ENCODE data around the gene TRIM2. TPM values are rescaled to one million over a fixed set of nuclear protein-coding genes. Genes with fewer than 3 reads are reported as not detected.
A peak's percentile ranks its signal among the peaks of the same experiment; 100 is the strongest.

TRIM2 gene
- total and polyA plus RNA-seq, 12 donors: 6.2 to 130 (median 47.8) TPM

DNA sequence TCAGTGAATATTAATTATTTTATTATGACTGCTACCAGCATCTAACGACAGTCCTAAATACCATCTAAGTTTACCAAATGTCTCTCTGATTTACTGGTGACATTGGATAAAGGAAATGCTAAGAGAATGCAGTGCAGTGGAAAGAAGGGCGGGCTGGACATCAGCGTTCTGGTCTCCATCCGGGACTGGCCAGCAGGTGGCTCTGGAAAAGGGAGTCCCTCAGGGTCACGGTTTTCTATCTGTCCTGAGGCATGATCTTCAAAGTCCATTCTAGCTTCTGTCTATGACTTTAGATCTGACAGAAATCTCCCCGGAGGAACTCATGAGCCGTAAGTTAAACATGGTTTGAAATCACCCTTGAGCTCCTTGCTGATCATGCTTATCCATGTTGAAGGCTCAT, 3.3 kb downstream of the TRIM2 start:
- H3K9me3 ChIP-seq (replicated peaks in 1 of 3): no peaks in the 10 kb centered on the region
- 17 to 26% (median 23%) methylated on average over 7 of the region's 7 CpGs for WGBS, 4 donors
- H3K4me1 ChIP-seq (replicated peaks in 1 of 2): no peaks in the 10 kb centered on the region
- H3K4me3 ChIP-seq: no peak overlapping the region
- peak; percentile 44 to 69 (median 66) for TF ChIP-seq CTCF (IDR thresholded peaks at IDR 0.05)
- TF ChIP-seq POLR2A (IDR thresholded peaks at IDR 0.05): no peak
- no peak overlapping the region for H3K27ac ChIP-seq
- intact Hi-C loops (cut with DNase I): loop anchor here (5.0 kb wide), 2 partner anchors 65 to 110 kb away; no protein-coding TSS in a partner anchor
- peak; percentile 62 to 82 (median 67) for DNase-seq
- no peaks in the 10 kb centered on the region for H3K27me3 ChIP-seq
- H3K36me3 ChIP-seq (replicated peaks in 1 of 2): no peaks in the 10 kb centered on the region

DNA sequence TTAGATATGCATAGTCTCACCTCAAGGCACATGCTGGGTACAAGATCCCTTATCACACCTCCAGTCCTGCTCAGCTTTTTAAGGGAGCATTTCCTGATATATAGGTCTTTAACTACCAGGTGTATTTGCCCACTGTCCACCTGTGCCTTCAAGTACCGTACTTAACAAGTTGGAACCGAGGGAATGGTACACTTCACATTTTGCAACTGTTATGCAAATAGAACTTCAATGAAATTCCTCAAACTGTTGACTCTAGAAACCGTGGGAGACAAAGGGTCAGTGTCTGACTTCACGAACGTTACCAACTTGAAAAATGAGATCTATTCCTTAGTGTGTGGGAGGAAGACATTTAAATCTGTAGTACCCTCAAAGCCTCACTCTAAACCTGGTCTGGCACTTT, 5.2 kb downstream of the TRIM2 start:
- intact Hi-C loops (cut with DNase I): loop anchor here (5.0 kb wide), 2 partner anchors 67 to 108 kb away; no protein-coding TSS in a partner anchor
- H3K36me3 ChIP-seq (replicated peaks in 1 of 2): no peaks in the 10 kb centered on the region
- H3K27me3 ChIP-seq: no peaks in the 10 kb centered on the region
- no peak for DNase-seq
- H3K27ac ChIP-seq: no peak overlapping the region
- TF ChIP-seq CTCF (IDR thresholded peaks at IDR 0.05) (no peak), POLR2A (IDR thresholded peaks at IDR 0.05) (no peak)
- WGBS, 4 donors: 59 to 75% (median 68%) methylated on average over 5 of the region's 5 CpGs
- no peaks in the 10 kb centered on the region for H3K9me3 ChIP-seq (replicated peaks in 1 of 3)
- no peaks in the 10 kb centered on the region for H3K4me1 ChIP-seq (replicated peaks in 1 of 2)
- no peak overlapping the region for H3K4me3 ChIP-seq

DNA sequence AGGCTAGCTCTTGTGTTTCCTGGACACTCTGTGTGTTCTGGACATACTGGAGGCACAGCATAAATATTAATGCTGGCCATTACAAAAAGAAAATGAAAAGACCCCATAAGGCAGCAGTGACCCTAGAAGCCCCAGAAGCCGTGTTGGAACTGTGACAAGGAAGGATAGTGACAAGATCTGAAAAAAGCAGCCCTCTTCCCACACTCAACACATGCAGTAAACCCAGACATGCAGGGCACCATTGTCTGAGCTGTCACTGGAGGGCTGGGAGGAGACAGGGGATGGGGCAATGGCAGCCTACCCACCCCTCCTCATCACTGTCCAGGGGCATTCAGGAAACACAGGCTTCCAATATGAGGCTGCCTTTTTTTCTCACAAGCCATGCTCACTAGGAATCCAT, 6.5 kb downstream of the TRIM2 start:
- Histone ChIP-seq H3K9me3 (replicated peaks in 1 of 3) (no peaks in the 10 kb centered on the region), H3K27me3 (no peaks in the 10 kb centered on the region), H3K36me3 (replicated peaks in 1 of 2) (no peaks in the 10 kb centered on the region), H3K4me3 (no peak overlapping the region), H3K4me1 (replicated peaks in 1 of 2) (no peaks in the 10 kb centered on the region), H3K27ac (no peak overlapping the region)
- no peak for TF ChIP-seq POLR2A (IDR thresholded peaks at IDR 0.05)
- intact Hi-C loops (cut with DNase I): no loop called here
- no peak for DNase-seq
- 80 to 96% (median 89%) methylated on average over 1 of the region's 1 CpG for WGBS, 4 donors

DNA sequence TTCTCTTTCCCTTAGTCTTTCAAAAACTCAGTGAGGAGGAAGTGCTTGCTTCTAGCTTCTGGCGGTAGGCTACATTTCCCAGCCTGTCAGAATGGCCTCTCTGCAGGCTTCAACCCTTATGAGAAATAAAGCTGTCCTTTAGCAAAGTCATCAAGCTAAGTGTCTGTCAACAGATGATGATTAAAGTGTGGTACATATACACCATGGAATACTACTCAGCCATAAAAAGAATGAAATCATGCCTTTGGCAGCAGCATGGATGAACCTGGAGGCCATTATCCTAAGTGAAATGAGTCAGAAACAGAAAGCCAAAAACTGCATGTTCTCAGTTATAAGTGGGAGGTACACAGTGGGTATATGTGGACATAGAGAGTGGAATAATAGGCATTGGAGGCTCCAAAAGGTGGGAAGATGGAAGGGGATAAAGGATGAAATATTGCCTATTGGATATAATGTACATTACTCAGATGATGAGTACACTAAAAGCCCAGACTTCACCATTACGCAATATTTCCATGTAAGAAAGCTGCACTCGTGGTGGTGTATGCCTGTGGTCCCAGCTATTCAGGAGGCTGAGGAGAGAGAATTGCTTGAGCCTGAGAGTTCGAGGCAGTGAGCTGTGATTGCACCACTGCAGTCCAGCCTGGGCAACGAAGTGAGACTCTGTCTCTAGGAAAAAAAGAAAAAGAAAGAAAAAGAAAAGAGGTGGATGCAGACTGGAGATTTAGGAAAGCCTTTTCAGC, 7.9 kb downstream of the TRIM2 start:
- TF ChIP-seq CTCF (IDR thresholded peaks at IDR 0.05) (no peak), POLR2A (IDR thresholded peaks at IDR 0.05) (no peak)
- intact Hi-C loops (cut with DNase I): no loop called here
- Histone ChIP-seq H3K4me1 (replicated peaks in 1 of 2) (no peaks in the 10 kb centered on the region), H3K9me3 (replicated peaks in 1 of 3) (no peaks in the 10 kb centered on the region), H3K36me3 (replicated peaks in 1 of 2) (no peaks in the 10 kb centered on the region), H3K27me3 (no peaks in the 10 kb centered on the region), H3K4me3 (no peak overlapping the region), H3K27ac (no peak overlapping the region)
- WGBS, 4 donors: 78 to 85% (median 80%) methylated on average over 5 of the region's 5 CpGs
- no peak for DNase-seq

DNA sequence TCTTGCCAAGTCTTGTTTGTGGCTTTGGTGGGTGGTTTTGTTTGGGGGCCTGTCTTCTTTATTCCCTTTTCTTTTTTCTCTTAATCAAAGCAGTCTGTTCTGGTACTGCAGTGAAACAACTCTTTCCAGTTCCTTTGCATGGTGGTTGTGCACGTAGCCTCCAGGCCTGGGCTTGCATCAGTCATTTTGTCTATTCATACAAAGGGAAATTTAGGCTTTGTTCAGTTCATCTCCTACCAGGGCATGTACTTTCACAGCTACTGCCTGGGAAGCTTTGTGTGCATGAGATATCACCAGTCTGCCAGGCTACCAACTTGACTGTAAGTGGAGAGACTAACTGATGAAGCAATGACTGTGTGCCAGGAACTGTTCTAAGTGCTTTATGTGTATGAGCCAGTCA, 8.5 kb downstream of the TRIM2 start:
- intact Hi-C loops (cut with DNase I): no loop called here
- no peaks in the 10 kb centered on the region for H3K9me3 ChIP-seq (replicated peaks in 1 of 3)
- no peak for DNase-seq
- no peaks in the 10 kb centered on the region for H3K4me1 ChIP-seq (replicated peaks in 1 of 2)
- no peaks in the 10 kb centered on the region for H3K27me3 ChIP-seq
- no peak overlapping the region for H3K27ac ChIP-seq
- H3K36me3 ChIP-seq (replicated peaks in 1 of 2): no peaks in the 10 kb centered on the region
- WGBS, 4 donors: 77 to 100% (median 83%) methylated on average over 1 of the region's 1 CpG
- TF ChIP-seq POLR2A (IDR thresholded peaks at IDR 0.05) (no peak), CTCF (IDR thresholded peaks at IDR 0.05) (no peak)
- no peak overlapping the region for H3K4me3 ChIP-seq

Data from adrenal gland (tissue), 12 donors.